HFFc6 (cell line): ENCODE results near the gene ARHGEF40. TPM values are rescaled to one million over a fixed set of nuclear protein-coding genes. Genes with fewer than 3 reads are reported as not detected.
A peak's percentile ranks its signal among the peaks of the same experiment; 100 is the strongest.

ENCODE experiments used
- DNase-seq: peaks from one replicate; pipeline ENCODE4 v3.0.0-alpha.2; 2018
- H3K27ac Mint-ChIP-seq: 2 replicates; pipeline ENCODE4 v1.8.0; 2020; ENCODE audit warnings: mild to moderate bottlenecking, mixed read lengths
- H3K27me3 Mint-ChIP-seq: 2 replicates; pipeline ENCODE4 v1.8.0; 2021; ENCODE audit warnings: mild to moderate bottlenecking, moderate library complexity, mixed read lengths; ENCODE audit not compliant: insufficient read depth
- H3K36me3 Mint-ChIP-seq: 2 replicates; pipeline ENCODE4 v1.8.0; 2021; ENCODE audit warnings: low read depth, mixed read lengths
- H3K4me1 Mint-ChIP-seq: 2 replicates; pipeline ENCODE4 v1.8.0; 2020; ENCODE audit warnings: low read depth, mixed read lengths
- H3K4me3 Mint-ChIP-seq: 2 replicates; pipeline ENCODE4 v1.8.0; 2020; ENCODE audit warnings: mild to moderate bottlenecking, moderate library complexity, mixed read lengths
- H3K9me3 Mint-ChIP-seq: 2 replicates; pipeline ENCODE4 v1.8.0; 2020; ENCODE audit warnings: mild to moderate bottlenecking, mixed read lengths
- CTCF ChIP-seq: fragments of 200-600 bp; sonication (generic); IDR thresholded peaks from 2 replicates; pipeline ENCODE4 v1.5.0; 2021; ENCODE audit warnings: antibody characterized with exemption, mild to moderate bottlenecking
- total RNA-seq, 6 experiments: library from RNA; stranded (reverse); fragmentation: NEBNext Ultra II Directional; extraction: Animal tissue kit (Norgen Biotek cat#: 25700); gene quantifications; 2 replicates in 1 of 6; 3 replicates in 5 of 6; pipeline ENCODE4 v1.2.3, GENCODE V29; 2021

ARHGEF40 gene
- total RNA-seq, 6 experiments from 2014 or later, result 30.4 to 43.0 (median 40.8) TPM

GRCh38 chr14:21078287-21078686 is 8.2 kb downstream of the ARHGEF40 start:
- Mint-ChIP-seq H3K36me3 (peaks cover 12% of the 10 kb centered on the region), H3K27me3 (peaks cover 5% of the 10 kb centered on the region), H3K27ac (no peak overlapping the region; the same call in 1 of the 2 replicates), H3K4me3 (no peak overlapping the region), H3K9me3 (no peaks in the 10 kb centered on the region), H3K4me1 (peaks cover 6% of the 10 kb centered on the region)
- TF ChIP-seq CTCF, result no peak
- DNase-seq, result no peak

GRCh38 chr14:21078726-21079125 is 8.6 kb downstream of the ARHGEF40 start:
- no peak overlapping the region; the same call in 1 of the 2 replicates for H3K27ac Mint-ChIP-seq
- no peaks in the 10 kb centered on the region for H3K9me3 Mint-ChIP-seq
- peaks cover 8% of the 10 kb centered on the region for H3K36me3 Mint-ChIP-seq
- no peak overlapping the region for H3K4me3 Mint-ChIP-seq
- peaks cover 1% of the 10 kb centered on the region for H3K4me1 Mint-ChIP-seq
- no peak for DNase-seq
- no peak for TF ChIP-seq CTCF
- H3K27me3 Mint-ChIP-seq, result peaks cover 5% of the 10 kb centered on the region

GRCh38 chr14:21081521-21082142 is 11.5 kb downstream of the ARHGEF40 start:
- H3K27me3 Mint-ChIP-seq, result peaks cover 7% of the 10 kb centered on the region
- DNase-seq, result no peak
- no peak overlapping the region for H3K27ac Mint-ChIP-seq
- H3K4me3 Mint-ChIP-seq, result no peak overlapping the region
- peaks cover 22% of the 10 kb centered on the region for H3K36me3 Mint-ChIP-seq
- H3K4me1 Mint-ChIP-seq, result peaks cover 28% of the 10 kb centered on the region
- no peak for TF ChIP-seq CTCF
- H3K9me3 Mint-ChIP-seq, result no peaks in the 10 kb centered on the region

GRCh38 chr14:21083565-21084325 is 13.6 kb downstream of the ARHGEF40 start:
- DNase-seq, result no peak
- peaks cover 27% of the 10 kb centered on the region for H3K36me3 Mint-ChIP-seq
- peaks cover 49% of the 10 kb centered on the region for H3K4me1 Mint-ChIP-seq
- no peaks in the 10 kb centered on the region for H3K9me3 Mint-ChIP-seq
- peaks cover 10% of the 10 kb centered on the region for H3K27me3 Mint-ChIP-seq
- H3K4me3 Mint-ChIP-seq, result no peak overlapping the region
- peak overlapping the region; percentile 99 for H3K27ac Mint-ChIP-seq
- TF ChIP-seq CTCF, result no peak

GRCh38 chr14:21084396-21084795 is 14.3 kb downstream of the ARHGEF40 start:
- no peak for TF ChIP-seq CTCF
- DNase-seq, result no peak
- Mint-ChIP-seq H3K27ac (peak overlapping the region; percentile 99), H3K4me1 (peaks cover 56% of the 10 kb centered on the region), H3K27me3 (peaks cover 10% of the 10 kb centered on the region), H3K36me3 (peaks cover 31% of the 10 kb centered on the region), H3K4me3 (no peak overlapping the region), H3K9me3 (no peaks in the 10 kb centered on the region)
